PC-3 (cell line): ENCODE data around the gene KREMEN2. TPM values are rescaled to one million over a fixed set of nuclear protein-coding genes. Genes with fewer than 3 reads are reported as not detected.

Experiments
- ATAC-seq: fragments of 200-7000 bp; cut with Tn5 transposase; 2 replicates; pipeline ENCODE4 v1.9.1; 2020; ENCODE audit warnings: mild to moderate bottlenecking, moderate library complexity
- BruUV-seq: library from RNA; stranded (reverse); fragments of 400-500 nt; replicated peaks from 2 replicates; lab custom pipeline; 2021; lab: Mats Ljungman, UMichigan
- CTCF ChIA-PET: fragments of 300-600 bp; sonication (Branson Sonifier 250); formaldehyde crosslinking; loops from one replicate; lab custom pipeline; 2022; ENCODE audit warnings: antibody characterized with exemption; lab: Charles Lee
- POLR2A ChIA-PET: fragments of 300-600 bp; sonication (Branson Sonifier 250); formaldehyde crosslinking; loops from one replicate; lab custom pipeline; 2022; ENCODE audit warnings: antibody characterized with exemption; ENCODE audit not compliant: unreplicated experiment; lab: Charles Lee
- DNase-seq: peaks from one replicate; pipeline ENCODE4 v3.0.0-alpha.2; 2015
- H2AFZ ChIP-seq: fragments of 300-600 bp; sonication (generic); 2 replicates; pipeline ENCODE4 v1.6.0; 2016; ENCODE audit warnings: antibody characterized with exemption, low read length
- H3F3A ChIP-seq: fragments of 300-600 bp; sonication (generic); one replicate; pipeline ENCODE4 v1.6.0; 2017; ENCODE audit warnings: antibody characterized with exemption, low read length, control low read depth, mild to moderate bottlenecking; ENCODE audit not compliant: unreplicated experiment
- H3K27ac ChIP-seq: fragments of 300-600 bp; sonication (generic); 2 replicates; pipeline ENCODE4 v1.5.1; 2016; ENCODE audit warnings: mild to moderate bottlenecking, low read length
- H3K27me3 ChIP-seq: fragments of 300-600 bp; sonication (generic); 2 replicates; pipeline ENCODE4 v1.6.1; 2016; ENCODE audit warnings: low read length, mixed read lengths
- H3K36me3 ChIP-seq: fragments of 300-600 bp; sonication (generic); 2 replicates; pipeline ENCODE4 v1.6.1; 2016; ENCODE audit warnings: low read depth, mixed run types, low read length, mixed read lengths
- H3K4me1 ChIP-seq: fragments of 300-600 bp; sonication (generic); 2 replicates; pipeline ENCODE4 v1.5.1; 2016; ENCODE audit warnings: low read length; ENCODE audit not compliant: insufficient read depth
- H3K4me2 ChIP-seq: fragments of 300-600 bp; sonication (generic); 2 replicates; pipeline ENCODE4 v1.6.0; 2016; ENCODE audit warnings: low read length
- H3K4me3 ChIP-seq: fragments of 300-600 bp; sonication (generic); 2 replicates; pipeline ENCODE4 v1.5.1; 2016; ENCODE audit warnings: mild to moderate bottlenecking, low read length, mixed read lengths
- H3K79me2 ChIP-seq: fragments of 300-600 bp; sonication (generic); 2 replicates; pipeline ENCODE4 v1.6.1; 2017; ENCODE audit warnings: low read length, mixed read lengths
- H3K9ac ChIP-seq: fragments of 300-600 bp; sonication (generic); 2 replicates; pipeline ENCODE4 v1.6.0; 2016; ENCODE audit warnings: mild to moderate bottlenecking, low read length
- H3K9me2 ChIP-seq: fragments of 300-600 bp; sonication (generic); replicated peaks from 2 replicates; pipeline ENCODE4 v1.6.1; 2016; ENCODE audit warnings: mixed run types, low read length, mixed read lengths
- H3K9me3 ChIP-seq: fragments of 300-600 bp; sonication (generic); 2 replicates; pipeline ENCODE4 v1.6.1; 2016; ENCODE audit warnings: low read length, mixed read lengths
- H4K20me1 ChIP-seq: fragments of 300-600 bp; sonication (generic); 2 replicates; pipeline ENCODE4 v1.6.1; 2016; ENCODE audit warnings: low read length, mixed read lengths
- CTCF ChIP-seq: fragments of 300-600 bp; sonication (generic); conservative IDR thresholded peaks from 2 replicates; pipeline ENCODE4 v1.5.1; 2017; ENCODE audit warnings: antibody characterized with exemption, low read depth, mild to moderate bottlenecking, low read length
- EZH2 ChIP-seq: fragments of 300-600 bp; sonication (generic); IDR thresholded peaks from one replicate; pipeline ENCODE4 v1.6.1; 2017; ENCODE audit warnings: antibody characterized with exemption, mild to moderate bottlenecking, low read length; ENCODE audit not compliant: unreplicated experiment
- EZH2phosphoT487 ChIP-seq: fragments of 300-600 bp; sonication (generic); IDR thresholded peaks from 2 replicates; pipeline ENCODE4 v1.6.1; 2018; ENCODE audit warnings: mild to moderate bottlenecking, antibody characterized with exemption, low read length, borderline replicate concordance
- intact Hi-C: fragments of 100-400 bp; cut with micrococcal nuclease; formaldehyde crosslinking; loops from 2 replicates; pipeline ENCODE4 v1.9.0; 2023
- total RNA-seq: library from RNA; depleted of rRNA; stranded (reverse); fragments of >200 nt; gene quantifications from 2 replicates; pipeline ENCODE4 v1.2.3, GENCODE V29; 2014

KREMEN2 gene
- total RNA-seq, 1 experiment from 2014 or later: 3.6 TPM

- H3K9ac ChIP-seq: no peak overlapping the region
- no peak for TF ChIP-seq CTCF
- no peak for TF ChIP-seq EZH2
- TF ChIP-seq EZH2phosphoT487: no peak
- no peak for DNase-seq
Observed at GRCh38 chr16:3008690-3009037, 44.6 kb downstream of the KREMEN2 start.

GRCh38 chr16:3009568-3010390 lies 45.7 kb downstream of the KREMEN2 start:
- BruUV-seq: TSS peak; percentile 40
- Histone ChIP-seq H3K79me2 (0 out of 2 replicates have a peak, but pooled peaks cover 3% of the 10 kb centered on the region), H3K9me2 (no peaks in the 10 kb centered on the region), H3K4me3 (peak overlapping the region; percentile 53; the same call in 1 of the 2 replicates), H3K9me3 (no peaks in the 10 kb centered on the region), H3K9ac (no peak overlapping the region), H3K27ac (peak overlapping the region; percentile 75), H4K20me1 (no peaks in the 10 kb centered on the region), H3K4me1 (peaks cover 37% of the 10 kb centered on the region), H3K27me3 (no peaks in the 10 kb centered on the region), H3F3A (no peaks in the 10 kb centered on the region), H2AFZ (peak overlapping the region; percentile 65), H3K4me2 (peak overlapping the region; percentile 74), H3K36me3 (no peaks in the 10 kb centered on the region)
- ATAC-seq: peak; percentile 77
- ChIA-PET POLR2A (interaction anchor here (0.6 to 2.4 kb wide), 4 partner anchors 11 to 153 kb away, joined by 3 to 18 read pairs (median 3); partner anchors contain the start of gene TNFRSF12A), CTCF (interaction anchor here (1.4 kb wide), 1 partner anchor 13 kb away, joined by 6 read pairs; no protein-coding TSS in a partner anchor)
- peak; percentile 88 for DNase-seq
- TF ChIP-seq EZH2phosphoT487: no peak
- no peak for TF ChIP-seq EZH2
- TF ChIP-seq CTCF: no peak
- intact Hi-C loops: no loop called here

More at GRCh38 chr16:3008690-3009037, 44.6 kb downstream of the KREMEN2 start:
- 0 out of 2 replicates have a peak, but pooled peaks cover 3% of the 10 kb centered on the region for H3K79me2 ChIP-seq
- intact Hi-C loops: no loop called here
- peaks cover 35% of the 10 kb centered on the region for H3K4me1 ChIP-seq
- H3K27ac ChIP-seq: peak overlapping the region; percentile 75
- no peaks in the 10 kb centered on the region for H3K9me2 ChIP-seq
- H4K20me1 ChIP-seq: no peaks in the 10 kb centered on the region
- BruUV-seq: no TSS peak
- no peaks in the 10 kb centered on the region for H3K27me3 ChIP-seq
- H2AFZ ChIP-seq: no peak overlapping the region
- no peaks in the 10 kb centered on the region for H3F3A ChIP-seq
- H3K4me3 ChIP-seq: no peak overlapping the region
- no peak for ATAC-seq
- H3K36me3 ChIP-seq: no peaks in the 10 kb centered on the region
- no peaks in the 10 kb centered on the region for H3K9me3 ChIP-seq
- CTCF ChIA-PET: no interaction called here
- H3K4me2 ChIP-seq: no peak overlapping the region
- POLR2A ChIA-PET: interaction anchor here (2.4 kb wide), 1 partner anchor 12 kb away, joined by 18 read pairs; the partner anchor contains the start of gene TNFRSF12A
